ENCODE measurements around the gene ZMAT3.

ZMAT3 gene, protein sequence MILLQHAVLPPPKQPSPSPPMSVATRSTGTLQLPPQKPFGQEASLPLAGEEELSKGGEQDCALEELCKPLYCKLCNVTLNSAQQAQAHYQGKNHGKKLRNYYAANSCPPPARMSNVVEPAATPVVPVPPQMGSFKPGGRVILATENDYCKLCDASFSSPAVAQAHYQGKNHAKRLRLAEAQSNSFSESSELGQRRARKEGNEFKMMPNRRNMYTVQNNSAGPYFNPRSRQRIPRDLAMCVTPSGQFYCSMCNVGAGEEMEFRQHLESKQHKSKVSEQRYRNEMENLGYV

DNA sequence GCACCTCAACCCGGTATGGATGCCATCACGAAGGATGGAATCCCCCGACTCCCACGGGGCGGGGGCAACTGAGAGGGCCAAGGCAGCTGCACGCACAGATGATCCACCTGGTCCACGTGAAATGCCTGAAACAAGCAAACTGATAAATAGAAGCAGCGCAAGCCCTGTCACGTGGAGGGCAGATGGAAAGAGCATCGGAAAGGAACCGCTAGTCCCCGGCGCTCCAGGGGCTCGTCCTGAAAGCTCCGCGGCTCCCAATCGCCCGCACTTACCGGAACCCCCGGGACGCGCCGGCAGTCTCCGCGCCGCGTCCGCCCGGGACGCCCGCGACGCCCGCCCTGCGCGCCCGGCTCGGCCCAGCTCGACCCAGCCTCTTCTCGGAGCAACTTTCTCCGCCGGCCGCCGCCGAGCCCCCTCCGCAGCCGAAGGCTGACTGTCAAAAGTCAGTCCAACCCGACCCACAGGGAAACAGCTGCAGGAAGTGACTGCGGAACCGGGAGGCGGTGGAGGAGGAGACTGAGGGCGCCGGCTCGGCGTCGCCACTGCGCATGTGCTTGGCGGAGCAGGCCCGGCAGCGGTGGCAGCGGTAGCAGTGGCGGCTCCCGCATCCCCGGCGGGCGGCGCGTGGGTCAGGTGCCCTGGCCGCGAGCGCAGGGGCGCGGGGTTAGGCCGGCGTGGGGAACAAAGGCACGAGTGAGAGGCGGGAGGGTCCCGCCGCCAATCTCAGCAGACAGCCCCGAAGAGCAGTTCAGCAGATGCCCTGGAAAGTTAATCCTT is at the start of gene ZMAT3:
Gene ZMAT3 (minus strand): TSS at position 487 of the 777 bp plus-strand sequence. CDS start 4,057 bp downstream, outside the sequence.
- peak; percentile 77 for DNase-seq (ENCODE audit: low read depth)

DNA sequence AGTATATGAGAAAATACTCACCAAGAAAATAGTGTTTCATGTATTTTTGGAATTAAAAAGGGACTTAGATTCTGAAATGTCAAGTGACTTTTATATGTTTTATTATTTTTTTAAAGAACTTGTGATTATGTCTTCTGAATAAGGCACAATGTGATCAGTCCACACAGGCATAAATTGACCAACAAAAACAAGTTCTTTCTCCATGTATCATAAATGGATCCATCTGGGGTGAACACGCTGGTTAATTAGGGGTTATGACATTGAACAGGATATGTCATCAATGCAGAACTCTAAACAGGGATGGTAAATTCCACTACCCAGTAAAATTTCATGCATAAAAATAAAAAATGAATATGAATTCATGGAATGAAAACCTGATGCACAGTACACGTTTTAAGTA is 45.2 kb upstream of the ZMAT3 start:
- no peak for DNase-seq (ENCODE audit: low read depth)

GRCh38 chr3:179115444-179115843 is 43.8 kb upstream of the ZMAT3 start:
- peak; percentile 79 for DNase-seq (ENCODE audit: low read depth)

DNA sequence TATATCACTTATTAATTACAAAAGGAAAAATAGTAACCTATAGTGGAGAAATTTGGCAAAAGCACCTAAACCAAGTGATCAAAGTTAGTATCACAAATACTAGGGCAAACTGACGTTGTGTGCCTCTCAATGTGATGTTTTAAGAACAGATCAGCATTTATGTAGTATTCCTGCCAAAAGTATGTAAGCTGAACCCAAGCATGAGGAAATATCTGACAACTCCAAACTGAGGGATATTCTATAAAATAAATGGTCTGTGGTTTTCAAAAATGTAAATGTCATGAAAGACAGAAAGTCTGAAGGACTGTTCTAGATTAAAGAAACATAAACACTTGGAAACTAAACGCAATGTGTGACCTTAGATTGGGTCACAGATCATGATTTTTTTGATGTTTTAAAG is 42.3 kb upstream of the ZMAT3 start:
- peak; percentile 77 for DNase-seq (ENCODE audit: low read depth)

DNA sequence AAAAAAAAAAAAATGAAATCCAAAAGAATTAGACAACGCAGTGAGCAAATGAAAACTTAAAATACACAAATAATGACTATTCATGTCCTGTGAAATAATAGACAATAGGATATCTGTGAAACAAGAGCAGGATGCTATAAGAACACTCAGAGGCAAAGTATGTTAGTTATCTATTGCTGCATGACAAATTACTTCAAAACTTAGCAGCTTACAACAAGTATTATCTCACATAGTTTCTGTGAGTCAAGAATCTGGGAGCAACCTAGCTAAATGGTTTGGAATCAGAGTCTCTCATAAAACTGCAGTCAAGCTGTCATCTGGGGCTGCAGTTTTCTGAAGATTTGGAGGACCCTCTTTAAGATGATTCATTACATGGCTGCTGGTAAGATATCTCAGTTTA is 36.5 kb upstream of the ZMAT3 start:
- DNase-seq (ENCODE audit: low read depth) = peak; percentile 93

- no peak for DNase-seq (ENCODE audit: low read depth)
Measured at GRCh38 chr3:179107617-179108016, 36.0 kb upstream of the ZMAT3 start.

- no peak for DNase-seq (ENCODE audit: low read depth)
Measured at GRCh38 chr3:179105881-179106280, 34.3 kb upstream of the ZMAT3 start.

GRCh38 chr3:179100652-179101051 is 29.0 kb upstream of the ZMAT3 start:
- DNase-seq (ENCODE audit: low read depth) = peak; percentile 48

GRCh38 chr3:179098388-179099077 is 26.9 kb upstream of the ZMAT3 start:
- DNase-seq (ENCODE audit: low read depth) = peak; percentile 74

DNA sequence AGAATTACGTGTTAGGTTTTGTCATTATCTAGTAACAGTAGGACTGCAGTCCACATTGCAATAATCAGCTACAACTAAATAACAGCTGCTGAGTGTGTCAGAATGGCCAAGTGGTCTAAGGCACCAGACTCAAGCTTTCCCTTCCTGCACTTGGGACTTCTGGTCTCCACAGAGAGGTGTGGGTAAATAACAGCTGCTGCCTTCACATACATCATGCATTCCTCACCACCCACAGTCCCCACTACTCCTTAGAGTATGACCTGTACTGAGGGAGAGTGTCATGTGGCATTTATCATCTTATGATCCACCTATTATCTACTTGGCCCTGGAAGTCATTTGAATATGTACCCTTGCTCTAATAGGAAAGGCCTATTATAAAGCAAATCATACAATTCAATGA is 22.2 kb upstream of the ZMAT3 start:
- peak; percentile 41 for DNase-seq (ENCODE audit: low read depth)

DNA sequence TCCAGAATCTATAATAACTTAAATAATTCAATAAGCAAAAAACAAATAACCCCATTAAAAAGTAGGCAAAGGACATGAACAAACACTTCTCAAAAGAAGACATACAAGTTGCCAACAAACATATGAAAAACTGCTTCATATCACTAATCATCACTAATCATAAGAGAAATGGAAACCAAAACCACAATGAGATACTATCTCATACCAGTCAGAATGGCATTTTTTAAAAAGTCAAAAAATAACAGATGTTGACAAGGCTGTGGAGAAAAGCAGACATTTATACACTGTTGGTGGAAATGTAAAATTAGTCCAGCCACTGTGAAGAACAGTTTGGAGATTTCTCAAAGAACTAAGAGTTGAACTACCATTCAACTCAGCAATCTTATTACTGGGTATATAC is 19.5 kb upstream of the ZMAT3 start:
- DNase-seq (ENCODE audit: low read depth) = peak; percentile 21

DNA sequence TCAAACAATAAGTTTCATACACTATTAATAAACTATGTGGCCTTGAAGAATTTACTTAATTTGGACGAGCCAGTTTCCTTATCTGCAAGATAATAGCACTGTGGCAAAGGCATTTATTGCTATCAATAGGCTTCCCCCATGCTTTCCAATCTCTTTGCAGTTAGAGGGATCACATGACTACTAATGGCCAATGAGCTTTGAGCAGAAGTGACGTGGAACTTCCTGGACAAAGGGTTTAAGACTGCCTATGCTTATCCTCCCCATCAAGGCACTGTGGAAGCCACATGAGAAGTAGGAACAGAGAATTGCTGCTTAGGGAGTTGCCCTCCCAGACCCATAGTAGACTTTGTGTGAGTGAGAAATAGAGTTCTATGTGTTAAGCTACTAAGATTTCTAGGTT is 16.7 kb upstream of the ZMAT3 start:
- no peak for DNase-seq (ENCODE audit: low read depth)

DNA sequence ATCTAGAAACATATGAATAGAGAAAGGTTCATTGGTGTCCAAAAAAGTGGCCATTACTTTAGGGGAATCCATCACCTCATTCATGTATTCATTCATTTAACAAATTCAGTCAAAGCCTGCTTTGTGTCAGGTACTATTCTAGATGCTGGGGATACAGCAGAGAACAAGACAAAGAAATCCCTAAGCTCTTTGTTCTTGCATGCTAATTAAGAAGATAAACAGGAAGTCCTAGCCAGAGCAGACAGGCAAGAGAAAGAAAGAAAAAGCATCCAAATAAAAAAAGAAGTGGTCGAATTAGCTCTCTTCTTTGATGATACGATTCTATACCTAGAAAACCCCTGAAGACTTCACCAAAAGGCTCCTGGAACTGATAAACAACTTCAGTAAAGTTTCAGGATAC is 12.4 kb upstream of the ZMAT3 start:
- DNase-seq (ENCODE audit: low read depth) = no peak

DNA sequence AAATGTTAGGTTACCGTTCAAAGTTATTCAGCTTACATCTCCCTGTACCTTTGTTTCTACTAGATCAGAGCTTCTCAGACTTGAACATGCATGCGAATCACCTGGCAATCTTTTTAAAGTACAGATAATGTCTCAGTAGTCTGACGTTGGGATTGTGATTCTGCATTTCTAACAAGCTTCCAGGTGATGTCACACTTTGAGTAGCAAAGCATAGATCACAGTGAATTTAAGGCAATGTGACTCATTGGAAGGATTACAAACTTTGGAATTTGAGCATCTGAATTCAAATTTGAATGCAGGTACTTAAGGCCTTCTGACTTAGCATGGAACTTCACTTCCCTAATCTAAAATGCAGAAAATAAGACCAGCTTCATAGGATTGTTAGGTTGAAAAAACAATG is 10.8 kb upstream of the ZMAT3 start:
- DNase-seq (ENCODE audit: low read depth) = peak; percentile 30

GRCh38 chr3:179081885-179082284 is 10.3 kb upstream of the ZMAT3 start:
- no peak for DNase-seq (ENCODE audit: low read depth)

GRCh38 chr3:179079537-179079936 is 7.9 kb upstream of the ZMAT3 start:
- DNase-seq (ENCODE audit: low read depth) = no peak

DNA sequence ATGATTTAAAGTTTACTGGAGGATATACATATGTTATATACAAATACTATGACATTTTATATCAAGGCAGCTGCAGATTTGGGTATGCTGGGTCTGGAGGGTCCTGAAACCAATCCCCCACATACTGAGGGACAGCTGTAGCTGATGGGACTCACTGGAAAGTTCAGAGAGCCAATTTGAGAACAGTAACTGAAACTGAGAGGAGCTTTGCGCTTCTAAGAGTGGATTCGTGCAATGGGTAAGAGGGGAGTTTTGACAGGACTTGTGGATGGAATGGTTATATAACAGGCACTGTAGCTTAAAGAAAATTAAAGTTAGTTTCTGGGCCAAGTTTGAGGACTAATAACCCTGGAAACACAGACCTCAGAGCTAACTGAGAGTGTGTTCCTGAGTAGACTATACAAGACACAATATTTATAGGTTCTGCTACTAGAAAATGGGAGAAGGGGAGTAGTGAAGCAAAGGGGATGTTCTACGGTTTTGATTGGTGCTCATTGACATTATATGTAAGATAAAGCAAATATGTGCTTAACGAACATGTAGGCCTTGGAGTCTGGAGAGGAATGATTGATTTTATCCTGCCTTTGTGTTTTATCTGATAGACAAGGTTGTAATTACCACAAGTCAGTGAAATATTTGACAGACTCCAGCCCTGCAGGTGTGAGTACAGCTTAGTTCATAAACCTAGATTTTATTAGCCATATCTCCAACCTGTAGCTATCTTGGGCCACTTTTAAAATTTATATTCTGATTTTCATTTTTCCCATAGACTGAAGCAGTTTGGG is 4.8 kb upstream of the ZMAT3 start:
- no peak for DNase-seq (ENCODE audit: low read depth)

DNA sequence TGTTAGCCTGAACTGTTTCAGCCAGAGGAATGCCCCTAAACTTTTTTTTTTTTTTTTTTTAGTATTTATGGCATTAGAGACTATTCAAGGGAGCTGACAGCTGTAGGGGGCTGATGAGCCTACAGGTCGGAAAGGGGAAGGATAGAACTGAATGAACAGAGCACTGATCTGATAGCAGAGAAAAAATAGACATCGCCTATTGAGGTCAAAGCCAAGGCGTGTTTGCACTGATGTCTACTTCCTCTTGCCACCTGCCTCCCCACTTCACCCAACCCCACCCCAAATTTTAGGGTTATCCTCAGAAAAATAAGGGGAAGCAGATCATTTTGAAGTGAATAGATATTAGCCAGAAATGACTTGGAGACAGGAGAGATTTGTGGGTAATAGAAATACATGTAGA is 3.0 kb upstream of the ZMAT3 start:
- DNase-seq (ENCODE audit: low read depth) = no peak

- DNase-seq (ENCODE audit: low read depth) = no peak
Measured at GRCh38 chr3:179073816-179074215, 2.2 kb upstream of the ZMAT3 start.

GRCh38 chr3:179072100-179072438 is 460 bp upstream of the ZMAT3 start:
- peak; percentile 60 for DNase-seq (ENCODE audit: low read depth)

DNA sequence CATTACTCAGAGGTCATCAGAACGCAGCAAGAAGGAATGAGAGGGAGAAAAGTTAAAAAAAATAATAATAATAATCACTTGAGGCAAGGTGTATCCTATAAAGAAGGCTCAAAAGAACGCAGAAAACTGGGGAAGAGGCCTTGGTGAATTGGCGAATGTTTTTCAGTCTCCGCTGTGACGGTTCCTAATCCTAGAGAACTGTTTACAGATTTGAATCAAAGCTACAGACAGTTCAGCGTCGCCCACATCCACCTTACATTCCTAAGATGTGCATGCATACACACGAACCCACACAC is 634 bp downstream of the ZMAT3 start:
- DNase-seq (ENCODE audit: low read depth) = no peak

GRCh38 chr3:179069762-179070390 is 1.7 kb downstream of the ZMAT3 start:
- peak; percentile 25 for DNase-seq (ENCODE audit: low read depth)

Measured in amniotic epithelial cell (primary cell).